ENCODE measurements around the gene PKM. TPM values are rescaled to one million over a fixed set of nuclear protein-coding genes. Genes with fewer than 3 reads are reported as not detected.

Gene PKM
- total RNA-seq, 1 experiment from 2014 or later, result 1,026 TPM

DNA sequence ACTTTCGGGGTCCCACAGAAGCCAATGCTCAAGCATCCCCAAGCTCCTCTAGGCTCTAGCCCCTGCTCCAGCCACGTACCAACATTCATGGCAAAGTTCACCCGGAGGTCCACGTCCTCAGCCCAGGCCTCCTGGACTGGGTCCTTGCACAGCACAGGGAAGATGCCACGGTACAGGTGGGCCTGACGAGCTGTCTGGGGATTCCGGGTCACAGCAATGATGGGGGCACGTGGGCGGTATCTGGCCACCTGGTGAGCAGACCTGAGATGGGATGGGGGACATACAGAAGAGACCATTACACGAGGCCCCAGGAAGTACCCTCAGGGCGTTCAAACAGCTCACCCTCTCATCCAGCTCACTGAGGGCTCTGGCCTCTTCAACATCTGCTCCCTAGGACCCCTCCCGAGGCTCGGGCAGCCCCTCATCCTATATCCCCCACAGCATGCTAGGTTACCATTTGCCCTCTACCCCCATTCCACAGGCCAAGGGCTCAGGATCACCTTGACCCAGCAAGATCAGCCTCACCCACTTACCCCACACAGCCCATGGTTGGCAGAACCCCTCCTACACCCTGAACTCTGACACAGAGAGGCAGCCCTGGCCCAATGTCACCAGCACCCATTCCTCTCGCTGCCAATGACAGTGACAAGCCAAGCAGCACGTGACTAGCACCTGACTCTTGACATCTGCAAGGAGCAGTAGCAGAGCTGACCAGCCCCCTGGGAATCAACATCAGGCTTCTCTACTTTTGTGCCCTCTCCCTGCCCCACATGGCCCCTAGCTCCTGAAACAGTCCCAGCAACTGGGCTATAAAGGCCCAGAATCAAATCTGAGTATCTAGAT is 30.4 kb downstream of the PKM start:
- H3K4me2 ChIP-seq (ENCODE audit: insufficient read depth, insufficient read length, low read length), result no peak overlapping the region
- no peak overlapping the region for H3K56ac ChIP-seq (ENCODE audit: insufficient read length, low read depth, low read length)
- H3K9me3 ChIP-seq (ENCODE audit: control insufficient read depth, low read depth, low read length), result no peaks in the 10 kb centered on the region
- no peaks in the 10 kb centered on the region for H4K20me1 ChIP-seq (ENCODE audit: control insufficient read depth, insufficient read depth, insufficient read length)
- no peak overlapping the region for H4K5ac ChIP-seq (ENCODE audit: insufficient read length, low read depth, low read length)
- no peak overlapping the region for H3K9ac ChIP-seq (ENCODE audit: extremely low read depth, insufficient read length, low read length)
- no peak overlapping the region for H2BK15ac ChIP-seq (ENCODE audit: low read depth, low read length)
- H2BK20ac ChIP-seq (ENCODE audit: low read depth, low read length, poor library complexity, severe bottlenecking), result no peak overlapping the region
- no peak overlapping the region for H3K27ac ChIP-seq (ENCODE audit: insufficient read length, low read depth, low read length)
- H3K27me3 ChIP-seq (ENCODE audit: insufficient read depth, low read length), result peaks cover 7% of the 10 kb centered on the region; the same call in 1 of the 2 replicates
- peaks cover 7% of the 10 kb centered on the region in 2 experiments for H3K4me1 Mint-ChIP-seq
- no peak overlapping the region; a peak in 1 of 5 replicates for H3K4me3 Mint-ChIP-seq
- H2BK5ac ChIP-seq (ENCODE audit: insufficient read length, low read length), result no peak overlapping the region
- H3K23me2 ChIP-seq (ENCODE audit: insufficient read length, low read depth, low read length, poor library complexity, severe bottlenecking), result peaks cover 11% of the 10 kb centered on the region
- H4K8ac ChIP-seq (replicated peaks; ENCODE audit: insufficient read length, low read depth, low read length), result no peak overlapping the region
- H3K23ac ChIP-seq (ENCODE audit: insufficient read length, low read depth, low read length), result no peak overlapping the region
- no peaks in the 10 kb centered on the region for H3K9me3 Mint-ChIP-seq
- no peaks in the 10 kb centered on the region for H3K79me2 ChIP-seq (ENCODE audit: insufficient read depth, low read length)
- H2BK12ac ChIP-seq (ENCODE audit: insufficient read length, low read depth, low read length), result no peak overlapping the region
- no peak overlapping the region for H3T11ph ChIP-seq (ENCODE audit: low read length)
- H3K27ac Mint-ChIP-seq, result peak overlapping the region in 2 of 3 experiments; percentile 49 to 52; a peak in 3 of 7 replicates
- no CpG with 5 or more reads among the region's 15 CpGs for WGBS (ENCODE audit: extremely low coverage, insufficient read length, low lambda C conversion rate)
- H2AFZ ChIP-seq (ENCODE audit: low read length), result no peak overlapping the region
- H3K14ac ChIP-seq (ENCODE audit: insufficient read depth, low read length), result no peak overlapping the region
- no peaks in the 10 kb centered on the region for H3K79me1 ChIP-seq (ENCODE audit: insufficient read depth, low read depth, low read length, poor library complexity, severe bottlenecking)
- H3K36me3 Mint-ChIP-seq (ENCODE audit: insufficient read depth in 1 of 3, low read depth in 3 of 3), result peaks cover 44 to 77% (median 69%) of the 10 kb centered on the region in 3 experiments
- no peak overlapping the region for H4K91ac ChIP-seq (ENCODE audit: insufficient read length, low read depth, low read length)
- no peak for DNase-seq
- no peak overlapping the region for H3K18ac ChIP-seq (ENCODE audit: insufficient read length, low read depth, low read length)
- H2AK5ac ChIP-seq (ENCODE audit: insufficient read length, low read length), result no peak overlapping the region
- no peak for TF ChIP-seq CTCF (conservative IDR thresholded peaks at IDR 0.05)
- no peak overlapping the region for H3K4ac ChIP-seq (ENCODE audit: low read depth, low read length)
- no peaks in the 10 kb centered on the region for H3K4me1 ChIP-seq (ENCODE audit: insufficient read depth, low read length)
- no peak overlapping the region for H2BK120ac ChIP-seq (ENCODE audit: low read depth, low read length, poor library complexity, severe bottlenecking)
- peaks cover 16% of the 10 kb centered on the region for H3K27me3 Mint-ChIP-seq (ENCODE audit: low read depth)
